MM.1S (cell line): Measurements from ENCODE around the gene CLCNKB.
"Not testable (repeated sequence)": the region's sequence is repeated elsewhere in the genome, so short reads cannot be mapped to it uniquely, and the experiment has no call there.

ENCODE experiments used
- CTCF ChIP-seq: fragments of 300-600 bp; sonication (generic); IDR thresholded peaks from 2 replicates; pipeline ENCODE4 v1.5.1; 2016; ENCODE audit warnings: antibody characterized with exemption, low read length, mixed read lengths
- EZH2 ChIP-seq: fragments of 300-600 bp; sonication (generic); optimal IDR thresholded peaks from 2 replicates; pipeline ENCODE3; 2017; ENCODE audit warnings: low read depth, mild to moderate bottlenecking, antibody characterized with exemption, low read length, mixed read lengths
- EZH2phosphoT487 ChIP-seq: fragments of 300-600 bp; sonication (generic); IDR thresholded peaks from 2 replicates; pipeline ENCODE4 v1.6.1; 2018; ENCODE audit warnings: antibody characterized with exemption, low read length

GRCh38 chr1:16036461-16036860 lies 7.1 kb upstream of the CLCNKB start:
- TF ChIP-seq EZH2, CTCF, EZH2phosphoT487: not testable (repeated sequence)
